Embryonic facial prominence (tissue), 1 donor: Measurements from ENCODE around the gene INSIG2.
A peak's percentile ranks its signal among the peaks of the same experiment; 100 is the strongest.
"Not testable (repeated sequence)": the region's sequence is repeated elsewhere in the genome, so short reads cannot be mapped to it uniquely, and the experiment has no call there.

Experiments
- DNase-seq: peaks from one replicate; pipeline ENCODE4 v3.0.0-alpha.2; 2016; ENCODE audit errors: extremely low spot score

INSIG2 gene

GRCh38 chr2:118059919-118060478, 28.3 kb upstream of the INSIG2 start:
- no peak for DNase-seq

- DNase-seq, result no peak
Measured at GRCh38 chr2:118061135-118061955, 26.9 kb upstream of the INSIG2 start.

GRCh38 chr2:118062048-118062447, 26.2 kb upstream of the INSIG2 start:
- no peak for DNase-seq

- DNase-seq, result no peak
Measured at GRCh38 chr2:118062669-118063068, 25.6 kb upstream of the INSIG2 start.

- DNase-seq, result no peak
Measured at GRCh38 chr2:118065015-118065706, 23.1 kb upstream of the INSIG2 start.

GRCh38 chr2:118065921-118066511, 22.3 kb upstream of the INSIG2 start:
- DNase-seq, result no peak

- DNase-seq, result no peak
Measured at GRCh38 chr2:118077636-118078247, 10.5 kb upstream of the INSIG2 start.

GRCh38 chr2:118078734-118079133, 9.5 kb upstream of the INSIG2 start:
- no peak for DNase-seq

GRCh38 chr2:118084491-118085089, 3.7 kb upstream of the INSIG2 start:
- no peak for DNase-seq

- no peak for DNase-seq
Measured at GRCh38 chr2:118085173-118086023, 2.9 kb upstream of the INSIG2 start.

GRCh38 chr2:118086024-118086633, 2.1 kb upstream of the INSIG2 start:
- no peak for DNase-seq

GRCh38 chr2:118089139-118089800, 999 bp downstream of the INSIG2 start:
- DNase-seq, result peak; percentile 36

- no peak for DNase-seq
Measured at GRCh38 chr2:118090387-118091139, 2.3 kb downstream of the INSIG2 start.

- no peak for DNase-seq
Measured at GRCh38 chr2:118091140-118091478, 2.8 kb downstream of the INSIG2 start.

GRCh38 chr2:118091631-118092030, 3.4 kb downstream of the INSIG2 start:
- DNase-seq, result no peak

- DNase-seq, result not testable (repeated sequence)
Measured at GRCh38 chr2:118094102-118094501, 5.8 kb downstream of the INSIG2 start.

GRCh38 chr2:118094503-118094902, 6.2 kb downstream of the INSIG2 start:
- no peak for DNase-seq

GRCh38 chr2:118095610-118096009, 7.3 kb downstream of the INSIG2 start:
- no peak for DNase-seq

GRCh38 chr2:118097657-118098056, 9.4 kb downstream of the INSIG2 start:
- DNase-seq, result no peak
